Sigmoid colon (tissue), 7 donors: Measurements from ENCODE around the gene ZMYND15. TPM values are rescaled to one million over a fixed set of nuclear protein-coding genes. Genes with fewer than 3 reads are reported as not detected.

Source experiments
- DNase-seq: peaks from one replicate; pipeline ENCODE4 v3.0.0-alpha.2; 2019
- H3K27ac ChIP-seq, 4 donors: fragments of 200-600 bp; sonication (generic); one replicate each; pipeline ENCODE4 v1.5.1; 2016 to 2019; ENCODE audit warnings: mild to moderate bottlenecking in 1 of 4
- H3K27me3 ChIP-seq, 3 donors: fragments of 200-600 bp; sonication (generic); one replicate each; pipeline ENCODE4 v1.5.1; 2019; ENCODE audit warnings: mild to moderate bottlenecking in 1 of 3
- H3K36me3 ChIP-seq, 4 donors: fragments of 200-600 bp; sonication (generic); one replicate each; pipeline ENCODE4 v1.5.1; 2016 to 2019
- H3K4me1 ChIP-seq, 4 donors: fragments of 200-600 bp; sonication (generic); one replicate each; pipeline ENCODE4 v1.5.1; 2017 to 2019
- H3K4me3 ChIP-seq, 4 donors: fragments of 200-600 bp; sonication (generic); one replicate each; pipeline ENCODE4 v1.5.1; 2017 to 2019; ENCODE audit warnings: mild to moderate bottlenecking in 2 of 4, moderate library complexity in 1 of 4
- H3K9me3 ChIP-seq, 4 donors: fragments of 200-600 bp in 3 of 4; sonication (generic) in 3 of 4; one replicate each; pipeline versions ENCODE4 v1.5.1 to v1.6.1; 2013 to 2019
- EP300 ChIP-seq, 4 donors: sonication (generic); formaldehyde crosslinking; IDR thresholded peaks; one replicate each; pipeline ENCODE4 v1.6.1; 2017; ENCODE audit warnings: antibody characterized with exemption in 4 of 4
- POLR2A ChIP-seq, 2 donors: fragments of 450-650 bp; IDR thresholded peaks; one replicate each; pipeline ENCODE4 v1.6.1; 2016; ENCODE audit warnings: antibody characterized with exemption in 2 of 2, mild to moderate bottlenecking in 2 of 2, moderate library complexity in 2 of 2
- POLR2AphosphoS5 ChIP-seq, 4 donors: sonication (generic); formaldehyde crosslinking; IDR thresholded peaks; one replicate each; pipeline ENCODE4 v1.6.1; 2017; ENCODE audit warnings: antibody characterized with exemption in 4 of 4
- WGBS, 2 donors: extraction: QIAGEN DNeasy Blood & Tissue Kit; methylation state at CpG; one replicate each; pipeline ENCODE4 v1.1.7; 2013; 5-methylcytosine and 5-hydroxymethylcytosine counted together
- intact Hi-C: fragments of 100-400 bp; cut with DNase I; formaldehyde crosslinking; loops from one replicate; pipeline ENCODE4 v1.15.1; 2023
- polyA plus RNA-seq, 3 donors: library from polyadenylated mRNA; stranded (reverse); fragments of 200-250 nt; gene quantifications; one replicate each; pipeline ENCODE4 v1.2.3, GENCODE V29; 2013
- total RNA-seq, 4 donors: library from RNA; depleted of rRNA; stranded (reverse); fragments of >200 nt; gene quantifications; one replicate each; pipeline ENCODE4 v1.1.0, GENCODE V29; 2016
- TF ChIP-seq, protein P1 (sequence below), 4 experiments: fragments of 450-650 bp in 3 of 4; fragments of 200-600 bp in 1 of 4; IDR thresholded peaks; one replicate each; pipeline ENCODE4 v1.5.1; 2016 to 2019; ENCODE audit warnings: antibody characterized with exemption in 4 of 4, mild to moderate bottlenecking in 3 of 4, moderate library complexity in 2 of 4
- donor health status: healthy with polysubstance abuse.
- donor health status: Bipolar disorder and iron deficiency.
- donor health status: healthy.

ZMYND15 gene
- total and polyA plus RNA-seq, 7 donors = 0.36 to 1.2 (median 0.55) TPM; not detected in 2

DNA sequence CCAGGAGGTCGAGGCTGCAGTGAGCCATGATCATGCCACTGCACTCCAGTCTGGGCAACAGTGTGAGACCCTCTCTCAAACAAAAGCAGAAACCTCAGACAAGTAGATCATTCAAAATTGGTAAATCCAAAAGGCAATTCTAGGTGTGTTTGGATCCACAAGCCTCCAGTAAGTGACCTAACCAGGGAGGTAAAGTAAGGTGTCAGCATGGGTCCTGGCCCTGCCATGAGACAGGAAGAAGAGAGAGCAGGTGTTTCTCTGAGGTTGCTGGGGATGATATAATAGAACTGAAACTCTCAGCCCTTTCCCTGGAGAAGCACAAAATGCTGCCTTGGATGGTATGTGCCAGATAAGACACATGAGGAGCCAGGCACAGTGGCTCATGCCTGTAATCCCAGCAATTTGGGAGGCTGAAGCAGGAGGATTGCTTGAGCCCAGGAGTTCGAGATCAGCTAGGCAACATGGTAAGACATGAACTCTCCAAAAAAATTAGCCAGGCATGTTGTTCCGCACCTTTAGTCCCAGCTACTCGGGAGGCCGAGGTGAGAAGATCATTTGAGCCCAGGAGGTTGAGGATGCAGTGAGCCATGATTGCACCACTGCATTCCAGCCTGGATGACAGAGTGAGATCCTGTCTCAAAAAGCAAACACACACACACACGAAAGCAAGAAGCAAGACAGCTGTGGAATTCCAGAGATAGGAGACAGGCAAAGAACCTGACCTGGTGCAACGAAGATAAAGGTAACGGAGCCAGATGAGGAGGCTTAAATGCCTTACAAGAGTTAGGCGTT lies 38.5 kb downstream of the ZMYND15 start:
- intact Hi-C loops = no loop called here
- WGBS, 2 donors = 83 to 90% methylated on average over 9 of the region's 9 CpGs
- no peak for DNase-seq
- Histone ChIP-seq H3K27ac (no peak overlapping the region), H3K4me1 (no peaks in the 10 kb centered on the region), H3K36me3 (no peaks in the 10 kb centered on the region), H3K27me3 (peaks cover 9 to 54% (median 18%) of the 10 kb centered on the region in 3 donors), H3K4me3 (no peak overlapping the region), H3K9me3 (no peaks in the 10 kb centered on the region)
- no peak for TF ChIP-seq POLR2AphosphoS5 (IDR thresholded peaks at IDR 0.05)
- TF ChIP-seq EP300 (IDR thresholded peaks at IDR 0.05) = no peak
- TF ChIP-seq, protein P1, sequence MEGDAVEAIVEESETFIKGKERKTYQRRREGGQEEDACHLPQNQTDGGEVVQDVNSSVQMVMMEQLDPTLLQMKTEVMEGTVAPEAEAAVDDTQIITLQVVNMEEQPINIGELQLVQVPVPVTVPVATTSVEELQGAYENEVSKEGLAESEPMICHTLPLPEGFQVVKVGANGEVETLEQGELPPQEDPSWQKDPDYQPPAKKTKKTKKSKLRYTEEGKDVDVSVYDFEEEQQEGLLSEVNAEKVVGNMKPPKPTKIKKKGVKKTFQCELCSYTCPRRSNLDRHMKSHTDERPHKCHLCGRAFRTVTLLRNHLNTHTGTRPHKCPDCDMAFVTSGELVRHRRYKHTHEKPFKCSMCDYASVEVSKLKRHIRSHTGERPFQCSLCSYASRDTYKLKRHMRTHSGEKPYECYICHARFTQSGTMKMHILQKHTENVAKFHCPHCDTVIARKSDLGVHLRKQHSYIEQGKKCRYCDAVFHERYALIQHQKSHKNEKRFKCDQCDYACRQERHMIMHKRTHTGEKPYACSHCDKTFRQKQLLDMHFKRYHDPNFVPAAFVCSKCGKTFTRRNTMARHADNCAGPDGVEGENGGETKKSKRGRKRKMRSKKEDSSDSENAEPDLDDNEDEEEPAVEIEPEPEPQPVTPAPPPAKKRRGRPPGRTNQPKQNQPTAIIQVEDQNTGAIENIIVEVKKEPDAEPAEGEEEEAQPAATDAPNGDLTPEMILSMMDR (IDR thresholded peaks at IDR 0.05) = no peak
- TF ChIP-seq POLR2A (IDR thresholded peaks at IDR 0.05) = no peak

- Histone ChIP-seq H3K27me3 (peaks cover 9 to 75% (median 18%) of the 10 kb centered on the region in 3 donors), H3K4me1 (peaks cover 0 to 8% (median 6%) of the 10 kb centered on the region in 4 donors), H3K4me3 (no peak overlapping the region), H3K27ac (no peak overlapping the region), H3K36me3 (no peaks in the 10 kb centered on the region), H3K9me3 (no peaks in the 10 kb centered on the region)
- intact Hi-C loops = no loop called here
- DNase-seq = no peak
- no peak for TF ChIP-seq POLR2AphosphoS5 (IDR thresholded peaks at IDR 0.05)
- TF ChIP-seq, protein P1 (IDR thresholded peaks at IDR 0.05) = no peak
- no peak for TF ChIP-seq POLR2A (IDR thresholded peaks at IDR 0.05)
- no peak for TF ChIP-seq EP300 (IDR thresholded peaks at IDR 0.05)
- 80 to 85% methylated on average over 11 of the region's 11 CpGs for WGBS, 2 donors
Measured at GRCh38 chr17:4780325-4780955, 40.8 kb downstream of the ZMYND15 start.

GRCh38 chr17:4782652-4783051 lies 43.0 kb downstream of the ZMYND15 start:
- DNase-seq = no peak
- no peak overlapping the region for H3K27ac ChIP-seq
- WGBS, 2 donors = 44 to 83% methylated on average over 28 of the region's 28 CpGs
- intact Hi-C loops = no loop called here
- no peak for TF ChIP-seq EP300 (IDR thresholded peaks at IDR 0.05)
- TF ChIP-seq POLR2AphosphoS5 (IDR thresholded peaks at IDR 0.05) = no peak
- TF ChIP-seq, protein P1 (IDR thresholded peaks at IDR 0.05) = no peak
- no peak for TF ChIP-seq POLR2A (IDR thresholded peaks at IDR 0.05)
- no peak overlapping the region for H3K4me3 ChIP-seq
- no peaks in the 10 kb centered on the region for H3K9me3 ChIP-seq
- no peaks in the 10 kb centered on the region for H3K36me3 ChIP-seq
- H3K27me3 ChIP-seq = peaks cover 9 to 68% (median 18%) of the 10 kb centered on the region in 3 donors
- peaks cover 0 to 30% (median 27%) of the 10 kb centered on the region in 4 donors for H3K4me1 ChIP-seq

GRCh38 chr17:4785311-4786105 lies 45.9 kb downstream of the ZMYND15 start:
- no peak for DNase-seq
- Histone ChIP-seq H3K4me3 (peak overlapping the region; percentile 0 to 44 (median 34)), H3K27ac (no peak overlapping the region), H3K9me3 (no peaks in the 10 kb centered on the region), H3K4me1 (peaks cover 0 to 47% (median 41%) of the 10 kb centered on the region in 4 donors), H3K36me3 (no peaks in the 10 kb centered on the region), H3K27me3 (peaks cover 9 to 55% (median 18%) of the 10 kb centered on the region in 3 donors)
- TF ChIP-seq POLR2AphosphoS5 (IDR thresholded peaks at IDR 0.05) (no peak), EP300 (IDR thresholded peaks at IDR 0.05) (no peak), POLR2A (IDR thresholded peaks at IDR 0.05) (no peak)
- TF ChIP-seq, protein P1 (IDR thresholded peaks at IDR 0.05) = no peak
- 10 to 38% methylated on average over 61 of the region's 61 CpGs for WGBS, 2 donors
- intact Hi-C loops = loop anchor here (2.0 to 5.0 kb wide), 3 partner anchors 47 to 202 kb away; partner anchors contain the start of genes ARRB2, CAMTA2, CXCL16 and ZMYND15
